ENCODE measurements around the gene ELAVL1. TPM values are rescaled to one million over a fixed set of nuclear protein-coding genes. Genes with fewer than 3 reads are reported as not detected.

Gene ELAVL1
- polyA plus RNA-seq, 1 of the 3 experiments (the other 2 are of a cell fraction), result 49.6 TPM

DNA sequence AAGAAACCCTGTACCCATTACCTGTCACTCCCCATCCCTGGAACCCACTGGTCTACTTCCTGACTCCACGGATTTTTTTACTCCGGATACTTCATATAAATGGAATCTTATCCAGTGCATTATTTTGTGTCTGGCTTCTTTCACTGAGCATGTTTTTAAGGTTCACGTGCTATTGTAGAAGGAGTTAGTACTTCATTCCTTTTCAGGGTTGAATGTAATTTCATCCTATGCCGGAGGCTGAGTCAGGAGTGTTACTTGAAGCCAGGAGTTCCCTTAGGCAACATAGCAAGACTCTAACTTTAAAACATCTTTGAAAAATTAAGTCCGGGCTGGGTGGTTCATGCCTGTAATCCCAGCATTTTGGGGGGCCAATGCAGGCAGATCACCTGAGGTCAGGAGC, 17.9 kb upstream of the ELAVL1 start:
- H3K9me3 ChIP-seq, result no peaks in the 10 kb centered on the region
- no peak overlapping the region for H3K9ac ChIP-seq
- no peak overlapping the region for H3K4me2 ChIP-seq
- no peaks in the 10 kb centered on the region for H3K9me2 ChIP-seq
- ChIA-PET CTCF (no interaction called here), POLR2A (no interaction called here)
- H2AFZ ChIP-seq (ENCODE audit: low read depth), result no peak overlapping the region
- H4K20me1 ChIP-seq (ENCODE audit: insufficient read depth), result no peaks in the 10 kb centered on the region
- no peak for DNase-seq
- WGBS (ENCODE audit: low lambda C conversion rate), result 83% methylated on average over 5 of the region's 5 CpGs
- H3K4me1 ChIP-seq (ENCODE audit: control insufficient read depth in 1 of 2, insufficient read depth in 2 of 2, low read depth in 1 of 2, low read length in 1 of 2), result no peaks in the 10 kb centered on the region
- TF ChIP-seq TEAD4 (IDR thresholded peaks at IDR 0.05; ENCODE audit: borderline replicate concordance, insufficient read depth) (no peak), RFX5 (IDR thresholded peaks at IDR 0.05; ENCODE audit: low read length) (no peak), SIN3A (IDR thresholded peaks at IDR 0.05; ENCODE audit: borderline replicate concordance, low read depth, low read length) (no peak), GATA2 (CRISPR knock-in tag; IDR thresholded peaks at IDR 0.05) (no peak), NRF1 (IDR thresholded peaks at IDR 0.05; ENCODE audit: low read depth, low read length) (no peak), RAD21 (IDR thresholded peaks at IDR 0.05; ENCODE audit: low read length) (no peak), ELF1 (IDR thresholded peaks at IDR 0.05) (no peak), SMC3 (IDR thresholded peaks at IDR 0.05; ENCODE audit: low read depth, low read length) (no peak), GABPA (IDR thresholded peaks at IDR 0.05; ENCODE audit: low read depth) (no peak), MEF2A (IDR thresholded peaks at IDR 0.05; ENCODE audit: borderline replicate concordance, low read depth) (no peak), FOXJ3 (CRISPR knock-in tag; IDR thresholded peaks at IDR 0.05) (no peak), TAF1 (IDR thresholded peaks at IDR 0.05; ENCODE audit: borderline replicate concordance, low read depth, low read length) (no peak)
- TF ChIP-seq, protein P1, sequence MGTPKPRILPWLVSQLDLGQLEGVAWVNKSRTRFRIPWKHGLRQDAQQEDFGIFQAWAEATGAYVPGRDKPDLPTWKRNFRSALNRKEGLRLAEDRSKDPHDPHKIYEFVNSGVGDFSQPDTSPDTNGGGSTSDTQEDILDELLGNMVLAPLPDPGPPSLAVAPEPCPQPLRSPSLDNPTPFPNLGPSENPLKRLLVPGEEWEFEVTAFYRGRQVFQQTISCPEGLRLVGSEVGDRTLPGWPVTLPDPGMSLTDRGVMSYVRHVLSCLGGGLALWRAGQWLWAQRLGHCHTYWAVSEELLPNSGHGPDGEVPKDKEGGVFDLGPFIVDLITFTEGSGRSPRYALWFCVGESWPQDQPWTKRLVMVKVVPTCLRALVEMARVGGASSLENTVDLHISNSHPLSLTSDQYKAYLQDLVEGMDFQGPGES (IDR thresholded peaks at IDR 0.05; ENCODE audit: low read depth, low read length), result no peak
- TF ChIP-seq, protein P2, sequence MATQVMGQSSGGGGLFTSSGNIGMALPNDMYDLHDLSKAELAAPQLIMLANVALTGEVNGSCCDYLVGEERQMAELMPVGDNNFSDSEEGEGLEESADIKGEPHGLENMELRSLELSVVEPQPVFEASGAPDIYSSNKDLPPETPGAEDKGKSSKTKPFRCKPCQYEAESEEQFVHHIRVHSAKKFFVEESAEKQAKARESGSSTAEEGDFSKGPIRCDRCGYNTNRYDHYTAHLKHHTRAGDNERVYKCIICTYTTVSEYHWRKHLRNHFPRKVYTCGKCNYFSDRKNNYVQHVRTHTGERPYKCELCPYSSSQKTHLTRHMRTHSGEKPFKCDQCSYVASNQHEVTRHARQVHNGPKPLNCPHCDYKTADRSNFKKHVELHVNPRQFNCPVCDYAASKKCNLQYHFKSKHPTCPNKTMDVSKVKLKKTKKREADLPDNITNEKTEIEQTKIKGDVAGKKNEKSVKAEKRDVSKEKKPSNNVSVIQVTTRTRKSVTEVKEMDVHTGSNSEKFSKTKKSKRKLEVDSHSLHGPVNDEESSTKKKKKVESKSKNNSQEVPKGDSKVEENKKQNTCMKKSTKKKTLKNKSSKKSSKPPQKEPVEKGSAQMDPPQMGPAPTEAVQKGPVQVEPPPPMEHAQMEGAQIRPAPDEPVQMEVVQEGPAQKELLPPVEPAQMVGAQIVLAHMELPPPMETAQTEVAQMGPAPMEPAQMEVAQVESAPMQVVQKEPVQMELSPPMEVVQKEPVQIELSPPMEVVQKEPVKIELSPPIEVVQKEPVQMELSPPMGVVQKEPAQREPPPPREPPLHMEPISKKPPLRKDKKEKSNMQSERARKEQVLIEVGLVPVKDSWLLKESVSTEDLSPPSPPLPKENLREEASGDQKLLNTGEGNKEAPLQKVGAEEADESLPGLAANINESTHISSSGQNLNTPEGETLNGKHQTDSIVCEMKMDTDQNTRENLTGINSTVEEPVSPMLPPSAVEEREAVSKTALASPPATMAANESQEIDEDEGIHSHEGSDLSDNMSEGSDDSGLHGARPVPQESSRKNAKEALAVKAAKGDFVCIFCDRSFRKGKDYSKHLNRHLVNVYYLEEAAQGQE (IDR thresholded peaks at IDR 0.05; ENCODE audit: low read depth, low read length), result no peak
- H3K79me2 ChIP-seq (ENCODE audit: insufficient read depth), result no peaks in the 10 kb centered on the region
- no peaks in the 10 kb centered on the region for H3K36me3 ChIP-seq (replicated peaks in 1 of 2; ENCODE audit: control insufficient read depth in 1 of 2, insufficient read depth in 2 of 2, low read length in 1 of 2)
- no peak overlapping the region for H3K4me3 ChIP-seq (ENCODE audit: low read depth in 2 of 2, low read length in 1 of 2)
- no peak overlapping the region for H3K27ac ChIP-seq (ENCODE audit: low read depth in 2 of 2, low read length in 1 of 2)
- H3F3A ChIP-seq (replicated peaks; ENCODE audit: insufficient read depth), result no peaks in the 10 kb centered on the region
- H3K27me3 ChIP-seq (ENCODE audit: insufficient read depth), result no peaks in the 10 kb centered on the region

DNA sequence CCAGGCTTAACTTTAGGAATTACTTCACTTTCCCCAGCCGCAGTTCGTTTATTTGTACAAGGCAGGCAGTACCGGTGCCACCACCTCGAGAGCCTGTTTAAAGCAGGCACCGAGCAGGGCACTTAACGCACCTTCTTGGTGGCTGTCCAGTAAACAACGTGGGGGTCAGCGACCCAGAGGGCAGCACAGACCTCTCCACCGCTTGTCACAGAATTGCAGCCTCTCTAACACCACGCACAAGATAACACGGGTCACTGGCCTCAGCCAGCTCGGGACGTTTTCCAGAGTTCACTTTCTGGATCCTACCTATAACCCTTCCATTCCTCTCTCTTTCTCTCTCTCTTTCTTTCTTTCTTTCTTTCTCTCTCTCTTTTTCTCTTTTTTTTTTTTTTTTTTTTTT, 16.8 kb upstream of the ELAVL1 start:
- Histone ChIP-seq H2AFZ (ENCODE audit: low read depth) (no peak overlapping the region), H3K4me3 (ENCODE audit: low read depth in 2 of 2, low read length in 1 of 2) (no peak overlapping the region), H3K9me3 (no peaks in the 10 kb centered on the region), H3K27ac (ENCODE audit: low read depth in 2 of 2, low read length in 1 of 2) (no peak overlapping the region), H3K9ac (no peak overlapping the region), H3K9me2 (no peaks in the 10 kb centered on the region), H3K27me3 (ENCODE audit: insufficient read depth) (no peaks in the 10 kb centered on the region), H3K79me2 (ENCODE audit: insufficient read depth) (no peaks in the 10 kb centered on the region), H3K4me2 (no peak overlapping the region), H3K4me1 (ENCODE audit: control insufficient read depth in 1 of 2, insufficient read depth in 2 of 2, low read depth in 1 of 2, low read length in 1 of 2) (no peaks in the 10 kb centered on the region), H4K20me1 (ENCODE audit: insufficient read depth) (no peaks in the 10 kb centered on the region), H3F3A (replicated peaks; ENCODE audit: insufficient read depth) (no peaks in the 10 kb centered on the region), H3K36me3 (replicated peaks in 1 of 2; ENCODE audit: control insufficient read depth in 1 of 2, insufficient read depth in 2 of 2, low read length in 1 of 2) (no peaks in the 10 kb centered on the region)
- 91% methylated on average over 12 of the region's 13 CpGs for WGBS (ENCODE audit: low lambda C conversion rate)
- TF ChIP-seq TAF1 (IDR thresholded peaks at IDR 0.05; ENCODE audit: borderline replicate concordance, low read depth, low read length) (no peak), GATA2 (CRISPR knock-in tag; IDR thresholded peaks at IDR 0.05) (no peak), RCOR1 (IDR thresholded peaks at IDR 0.05; ENCODE audit: low read length) (no peak), SMC3 (IDR thresholded peaks at IDR 0.05; ENCODE audit: low read depth, low read length) (no peak)
- TF ChIP-seq, protein P3, sequence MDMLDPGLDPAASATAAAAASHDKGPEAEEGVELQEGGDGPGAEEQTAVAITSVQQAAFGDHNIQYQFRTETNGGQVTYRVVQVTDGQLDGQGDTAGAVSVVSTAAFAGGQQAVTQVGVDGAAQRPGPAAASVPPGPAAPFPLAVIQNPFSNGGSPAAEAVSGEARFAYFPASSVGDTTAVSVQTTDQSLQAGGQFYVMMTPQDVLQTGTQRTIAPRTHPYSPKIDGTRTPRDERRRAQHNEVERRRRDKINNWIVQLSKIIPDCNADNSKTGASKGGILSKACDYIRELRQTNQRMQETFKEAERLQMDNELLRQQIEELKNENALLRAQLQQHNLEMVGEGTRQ (IDR thresholded peaks at IDR 0.05; ENCODE audit: borderline replicate concordance, low read depth, low read length), result no peak
- POLR2A ChIA-PET, result no interaction called here
- CTCF ChIA-PET, result no interaction called here
- no peak for DNase-seq

Data from SK-N-SH (cell line).